Esophagus muscularis mucosa (tissue), 4 donors: Measurements from ENCODE around the gene TMEM200C.
"Not testable (repeated sequence)": the region's sequence is repeated elsewhere in the genome, so short reads cannot be mapped to it uniquely, and the experiment has no call there.

Source experiments
- CTCF ChIP-seq, 3 experiments: fragments of 200-600 bp in 2 of 3; fragments of 450-650 bp in 1 of 3; sonication (generic) in 2 of 3; IDR thresholded peaks; one replicate each; pipeline ENCODE4 v1.5.1; 2017 to 2019; ENCODE audit warnings: antibody characterized with exemption in 3 of 3, mild to moderate bottlenecking in 2 of 3, moderate library complexity in 1 of 3
- EP300 ChIP-seq: sonication (generic); formaldehyde crosslinking; IDR thresholded peaks from one replicate; pipeline ENCODE4 v1.6.1; 2017; ENCODE audit warnings: antibody characterized with exemption
- POLR2A ChIP-seq: fragments of 450-650 bp; IDR thresholded peaks from one replicate; pipeline ENCODE4 v1.6.1; 2017; ENCODE audit warnings: antibody characterized with exemption, moderate library complexity, mild to moderate bottlenecking, low read depth
- POLR2AphosphoS5 ChIP-seq, 2 donors: sonication (generic); formaldehyde crosslinking; IDR thresholded peaks; one replicate each; pipeline ENCODE4 v1.6.1; 2017; ENCODE audit warnings: antibody characterized with exemption in 2 of 2

GRCh38 chr18:5862127-5862526, 33.2 kb downstream of the TMEM200C start:
- not testable (repeated sequence) for TF ChIP-seq CTCF (IDR thresholded peaks at IDR 0.05); POLR2AphosphoS5 (IDR thresholded peaks at IDR 0.05); EP300; POLR2A
